GM12891 (cell line): ENCODE data around the gene GALK2.

Experiments used
- DNase-seq: peaks from one replicate; pipeline ENCODE4 v3.0.0; 2011; ENCODE audit warnings: low spot score; ENCODE audit not compliant: insufficient read length
- FAIRE-seq: peaks from 2 replicates; lab custom pipeline; 2011; peaks lifted over from hg19 to GRCh38; lab: Jason Lieb, UNC
- PAX5 ChIP-seq: IDR thresholded peaks from 2 replicates; pipeline ENCODE4 v1.6.1; 2011; ENCODE audit warnings: low read length, moderate library complexity, mild to moderate bottlenecking; ENCODE audit not compliant: insufficient read depth, severe bottlenecking
- POLR2A ChIP-seq: IDR thresholded peaks from 2 replicates; pipeline ENCODE4 v1.6.1; 2011; ENCODE audit warnings: low read depth, low read length, control low read depth
- POLR2AphosphoS5 ChIP-seq: IDR thresholded peaks from 2 replicates; pipeline ENCODE4 v1.6.1; 2011; ENCODE audit warnings: low read depth, low read length, control low read depth
- POU2F2 ChIP-seq: IDR thresholded peaks from 2 replicates; pipeline ENCODE4 v1.6.1; 2011; ENCODE audit warnings: low read depth, mild to moderate bottlenecking, control low read depth, low read length, moderate library complexity
- SPI1 ChIP-seq: IDR thresholded peaks from 2 replicates; pipeline ENCODE4 v1.6.1; 2011; ENCODE audit warnings: low read depth, low read length, control low read depth
- TAF1 ChIP-seq: IDR thresholded peaks from 2 replicates; pipeline ENCODE4 v1.6.1; 2011; ENCODE audit warnings: low read depth, low read length, control low read depth

GALK2 gene

GRCh38 chr15:49361370-49361769 is 191.3 kb downstream of the GALK2 start:
- FAIRE-seq (no peak), DNase-seq (no peak)
- no peak for TF ChIP-seq SPI1

DNA sequence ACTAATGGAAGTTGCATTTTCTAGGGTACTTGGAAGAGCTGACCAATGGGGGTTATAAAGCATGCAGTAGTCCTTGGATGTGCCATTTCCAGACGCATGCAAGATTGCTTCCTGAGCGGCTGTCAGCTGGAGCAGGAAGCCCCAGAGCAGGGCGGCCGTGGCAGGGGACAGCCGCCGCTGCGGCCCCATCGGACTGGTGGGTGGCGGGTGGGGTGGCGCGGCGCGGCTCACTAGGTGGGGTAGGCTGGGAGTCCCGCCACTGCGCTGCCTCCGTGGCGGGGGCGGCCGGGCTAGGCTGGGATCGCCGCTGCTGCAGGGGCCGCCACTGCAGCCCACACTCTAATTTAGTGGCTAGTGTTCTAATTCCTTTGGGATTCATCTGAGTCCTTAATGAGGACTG is 196.4 kb downstream of the GALK2 start:
- TF ChIP-seq SPI1 (no peak), POLR2A (no peak), PAX5 (no peak), POLR2AphosphoS5 (no peak), TAF1 (no peak), POU2F2 (no peak)
- no peak for DNase-seq
- no peak for FAIRE-seq

GRCh38 chr15:49370782-49371181 is 200.7 kb downstream of the GALK2 start:
- DNase-seq, result no peak
- TF ChIP-seq POLR2AphosphoS5 (no peak), POU2F2 (no peak), SPI1 (no peak), POLR2A (no peak), PAX5 (no peak), TAF1 (no peak)
- no peak for FAIRE-seq

- DNase-seq, result no peak
- FAIRE-seq, result no peak
- TF ChIP-seq SPI1 (no peak), POLR2A (no peak), POLR2AphosphoS5 (no peak), POU2F2 (no peak), PAX5 (no peak), TAF1 (no peak)
Observed at GRCh38 chr15:49372366-49372765, 202.3 kb downstream of the GALK2 start.

DNA sequence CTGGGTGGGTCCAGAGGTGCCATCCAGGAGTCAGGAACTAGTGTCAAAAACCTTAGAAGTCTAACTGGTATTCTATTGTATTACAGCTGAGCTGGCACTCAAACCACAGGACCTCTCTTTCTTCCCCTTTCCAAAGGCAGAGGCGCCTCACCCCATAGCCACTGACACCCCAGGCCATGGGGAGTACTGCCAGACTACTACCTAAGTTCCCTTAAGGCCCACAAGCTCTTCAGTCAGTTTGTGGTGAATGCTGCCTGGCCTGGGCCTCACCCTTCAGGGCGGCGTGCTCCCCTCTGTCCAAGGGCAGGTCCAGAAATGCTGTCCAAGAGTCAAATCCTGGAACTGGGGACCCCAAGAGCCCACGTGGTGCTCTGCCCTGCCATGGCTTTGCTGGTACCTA is 209.9 kb downstream of the GALK2 start:
- FAIRE-seq (no peak), DNase-seq (no peak)
- TF ChIP-seq POLR2AphosphoS5, result no peak
- no peak for TF ChIP-seq PAX5

GRCh38 chr15:49380912-49381311 is 210.9 kb downstream of the GALK2 start:
- TF ChIP-seq POU2F2 (no peak), SPI1 (no peak), POLR2AphosphoS5 (no peak), POLR2A (no peak), PAX5 (no peak), TAF1 (no peak)
- no peak for FAIRE-seq
- DNase-seq, result no peak
